NB4 (cell line): ENCODE results near the gene KDM4B.

Experiments used
- DNase-seq: peaks from one replicate; pipeline ENCODE4 v3.0.0; 2010; ENCODE audit warnings: low read depth
- H3K4me3 ChIP-seq: one replicate; pipeline ENCODE4 v1.5.1; 2011; ENCODE audit warnings: mild to moderate bottlenecking, low read depth, low read length, moderate library complexity
- MYC ChIP-seq: IDR thresholded peaks from 2 replicates; pipeline ENCODE4 v1.6.1; 2011; ENCODE audit warnings: low read depth, low read length
- POLR2A ChIP-seq: IDR thresholded peaks from 2 replicates; pipeline ENCODE4 v1.6.1; 2011; ENCODE audit warnings: mild to moderate bottlenecking; ENCODE audit not compliant: insufficient read length; ENCODE audit errors: extremely low read depth
- TF ChIP-seq, protein P1 (sequence below): IDR thresholded peaks from 2 replicates; pipeline ENCODE4 v1.6.1; 2011; ENCODE audit warnings: low read depth, low read length
- TF ChIP-seq, protein P2 (sequence below): IDR thresholded peaks from one replicate; pipeline ENCODE4 v1.5.1; 2012; ENCODE audit warnings: low read depth, low read length

The KDM4B gene

DNA sequence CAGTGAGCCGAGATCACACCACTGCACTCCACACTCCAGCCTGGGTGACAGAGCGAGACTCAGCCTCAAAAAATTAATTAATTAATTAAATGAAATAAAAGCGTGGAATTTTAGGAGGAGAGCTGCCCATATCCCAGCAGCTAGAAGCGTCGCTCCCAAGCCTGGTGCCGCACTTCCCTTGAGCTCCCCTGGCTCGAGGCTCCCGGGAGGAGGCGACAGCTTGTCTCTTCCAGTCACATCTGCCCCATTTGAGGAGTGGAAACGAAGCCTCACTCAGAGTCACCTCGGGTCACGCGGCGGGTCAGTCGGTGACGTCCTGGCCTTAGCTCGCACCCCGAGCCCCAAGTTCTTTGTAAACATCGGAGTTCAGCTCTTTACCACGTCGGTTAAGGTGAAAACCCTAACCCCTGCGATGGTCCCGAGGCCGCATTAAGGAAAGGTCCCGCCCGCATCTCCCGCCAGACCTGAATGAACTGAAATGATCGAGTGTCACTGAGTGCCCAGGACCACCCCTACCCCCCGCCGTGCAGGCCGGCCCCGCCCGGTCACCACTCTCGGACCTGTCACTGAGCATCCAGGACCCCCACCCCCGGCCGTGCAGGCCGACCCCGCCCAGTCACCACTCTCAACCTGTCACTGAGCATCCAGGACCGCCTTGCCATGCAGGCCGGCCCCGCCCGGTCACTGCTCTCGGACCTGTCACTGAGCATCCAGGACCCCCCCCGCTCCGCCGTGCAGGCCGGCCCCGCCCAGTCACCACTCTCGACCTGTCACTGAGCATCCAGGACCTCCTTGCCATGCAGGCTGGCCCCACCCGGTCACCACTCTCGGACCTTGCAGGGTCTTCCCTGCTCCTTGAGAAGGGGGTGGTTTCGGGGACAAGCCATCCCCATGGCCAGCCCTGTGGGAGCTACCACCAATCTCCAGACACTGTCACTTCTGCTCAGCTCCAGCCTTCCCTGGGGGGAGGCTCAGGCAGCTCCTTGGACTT lies 176.9 kb downstream of the KDM4B start:
- no peak for TF ChIP-seq MYC
- TF ChIP-seq, protein P1, sequence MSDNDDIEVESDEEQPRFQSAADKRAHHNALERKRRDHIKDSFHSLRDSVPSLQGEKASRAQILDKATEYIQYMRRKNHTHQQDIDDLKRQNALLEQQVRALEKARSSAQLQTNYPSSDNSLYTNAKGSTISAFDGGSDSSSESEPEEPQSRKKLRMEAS: no peak
- TF ChIP-seq POLR2A: no peak
- TF ChIP-seq, protein P2, sequence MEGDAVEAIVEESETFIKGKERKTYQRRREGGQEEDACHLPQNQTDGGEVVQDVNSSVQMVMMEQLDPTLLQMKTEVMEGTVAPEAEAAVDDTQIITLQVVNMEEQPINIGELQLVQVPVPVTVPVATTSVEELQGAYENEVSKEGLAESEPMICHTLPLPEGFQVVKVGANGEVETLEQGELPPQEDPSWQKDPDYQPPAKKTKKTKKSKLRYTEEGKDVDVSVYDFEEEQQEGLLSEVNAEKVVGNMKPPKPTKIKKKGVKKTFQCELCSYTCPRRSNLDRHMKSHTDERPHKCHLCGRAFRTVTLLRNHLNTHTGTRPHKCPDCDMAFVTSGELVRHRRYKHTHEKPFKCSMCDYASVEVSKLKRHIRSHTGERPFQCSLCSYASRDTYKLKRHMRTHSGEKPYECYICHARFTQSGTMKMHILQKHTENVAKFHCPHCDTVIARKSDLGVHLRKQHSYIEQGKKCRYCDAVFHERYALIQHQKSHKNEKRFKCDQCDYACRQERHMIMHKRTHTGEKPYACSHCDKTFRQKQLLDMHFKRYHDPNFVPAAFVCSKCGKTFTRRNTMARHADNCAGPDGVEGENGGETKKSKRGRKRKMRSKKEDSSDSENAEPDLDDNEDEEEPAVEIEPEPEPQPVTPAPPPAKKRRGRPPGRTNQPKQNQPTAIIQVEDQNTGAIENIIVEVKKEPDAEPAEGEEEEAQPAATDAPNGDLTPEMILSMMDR: no peak
- no peak for DNase-seq
- no peak overlapping the region for H3K4me3 ChIP-seq

DNA sequence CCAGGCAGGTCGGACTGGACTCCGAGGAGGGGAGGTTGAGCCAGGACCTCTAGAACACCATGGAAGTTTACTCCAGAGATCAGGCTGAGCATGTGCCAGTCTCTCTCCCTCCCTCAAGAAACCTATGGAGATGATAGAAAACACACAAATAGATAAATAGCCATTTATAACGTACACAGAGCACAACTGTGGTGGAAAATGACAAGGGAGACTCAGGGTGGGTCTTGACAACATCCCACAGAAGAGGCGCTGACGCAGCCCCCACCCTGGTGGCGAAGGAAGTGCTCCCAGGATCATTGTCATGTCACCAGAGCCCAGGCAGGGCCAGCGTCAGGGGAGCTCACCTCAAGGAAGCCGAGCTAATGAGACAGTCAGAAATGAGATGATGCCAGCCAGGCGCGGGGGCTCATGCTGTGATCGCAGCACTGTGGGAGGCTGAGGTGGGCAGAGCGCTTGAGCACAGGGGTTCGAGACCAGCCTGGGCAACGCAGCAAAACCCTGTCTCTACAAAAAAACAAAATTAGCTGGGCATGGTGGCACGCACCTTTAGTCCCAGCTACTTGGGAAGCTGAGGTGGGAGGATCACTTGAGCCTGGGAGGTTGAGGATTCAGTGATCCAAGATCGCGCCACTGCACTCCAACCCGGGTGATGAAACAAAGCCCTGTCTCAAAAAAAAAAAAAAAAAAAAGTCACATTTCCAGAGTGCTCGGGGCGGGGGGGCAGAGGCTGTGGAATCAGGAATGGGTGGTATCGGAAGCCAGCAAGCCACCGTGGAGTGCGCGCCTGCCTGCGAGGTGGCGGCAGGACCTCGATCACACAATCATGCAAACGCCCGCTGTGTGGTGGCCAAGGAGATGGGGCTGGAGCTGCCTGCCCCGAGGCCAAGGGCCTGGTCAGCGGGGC lies 178.4 kb downstream of the KDM4B start:
- no peak for DNase-seq
- H3K4me3 ChIP-seq: no peak overlapping the region
- TF ChIP-seq, protein P2: no peak
- no peak for TF ChIP-seq MYC
- TF ChIP-seq, protein P1: no peak
- no peak for TF ChIP-seq POLR2A

DNA sequence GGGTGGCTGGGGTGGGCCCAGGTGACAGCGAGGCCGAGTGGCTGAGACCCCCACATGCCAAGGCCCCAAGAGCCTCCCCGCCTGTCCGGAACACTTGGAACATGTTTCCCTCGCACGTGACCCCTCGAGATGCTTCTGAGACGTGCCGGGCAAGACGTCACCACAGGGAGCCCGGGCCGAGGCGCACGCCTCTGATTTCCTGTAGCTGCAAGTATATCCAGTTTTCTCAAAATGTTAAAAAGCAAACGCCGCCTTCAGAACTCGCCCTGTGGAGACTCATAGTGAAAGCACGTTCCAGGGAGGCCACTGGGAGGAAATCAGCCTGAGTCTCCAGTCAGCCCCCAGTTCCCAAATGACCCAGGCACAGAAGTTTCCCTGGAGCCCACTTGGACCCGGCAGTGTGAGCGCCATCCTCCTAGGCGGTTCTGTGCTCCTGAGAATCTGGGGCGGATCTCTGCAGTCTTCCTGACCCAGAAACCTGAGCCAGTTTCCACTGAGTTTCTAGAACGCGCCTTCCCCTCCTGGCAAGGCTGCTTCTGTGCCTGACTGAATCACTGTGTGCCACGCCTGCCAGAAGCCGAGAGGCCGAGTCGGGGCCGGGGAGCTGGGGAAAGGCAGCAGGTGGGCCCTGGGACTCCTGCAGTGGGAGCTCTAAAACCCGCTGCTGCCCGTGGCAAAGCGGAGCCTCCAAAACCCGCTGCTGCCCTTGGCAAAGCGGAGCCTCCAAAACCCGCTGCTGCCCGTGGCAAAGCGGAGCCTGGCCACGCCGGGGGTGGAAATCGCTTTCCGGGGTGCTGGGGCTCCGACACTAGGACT lies 179.3 kb downstream of the KDM4B start:
- TF ChIP-seq POLR2A (no peak), MYC (no peak)
- TF ChIP-seq, protein P2: no peak
- TF ChIP-seq, protein P1: no peak
- no peak for DNase-seq
- H3K4me3 ChIP-seq: no peak overlapping the region

DNA sequence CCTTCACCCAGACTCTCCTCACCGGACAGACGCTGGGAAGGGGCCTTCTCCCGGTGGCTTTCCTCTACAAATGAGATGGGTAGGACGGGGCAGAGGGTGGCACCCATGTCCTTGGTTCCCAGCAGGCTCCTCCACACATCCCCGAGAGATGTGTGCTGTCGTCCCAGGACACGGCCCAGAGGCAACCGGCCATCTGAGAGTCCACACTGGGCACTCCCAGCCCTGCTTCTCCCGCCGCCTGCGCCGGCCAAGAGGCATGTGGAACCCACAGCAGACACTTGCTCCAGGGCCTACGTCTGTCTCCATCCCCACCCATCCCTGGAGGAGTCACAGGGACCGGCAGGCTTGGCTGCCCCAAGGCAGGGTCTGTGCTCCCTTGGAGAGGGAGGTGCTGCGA lies 179.9 kb downstream of the KDM4B start:
- H3K4me3 ChIP-seq: no peak overlapping the region
- no peak for DNase-seq
- TF ChIP-seq POLR2A (no peak), MYC (no peak)
- TF ChIP-seq, protein P2: no peak
- TF ChIP-seq, protein P1: no peak

DNA sequence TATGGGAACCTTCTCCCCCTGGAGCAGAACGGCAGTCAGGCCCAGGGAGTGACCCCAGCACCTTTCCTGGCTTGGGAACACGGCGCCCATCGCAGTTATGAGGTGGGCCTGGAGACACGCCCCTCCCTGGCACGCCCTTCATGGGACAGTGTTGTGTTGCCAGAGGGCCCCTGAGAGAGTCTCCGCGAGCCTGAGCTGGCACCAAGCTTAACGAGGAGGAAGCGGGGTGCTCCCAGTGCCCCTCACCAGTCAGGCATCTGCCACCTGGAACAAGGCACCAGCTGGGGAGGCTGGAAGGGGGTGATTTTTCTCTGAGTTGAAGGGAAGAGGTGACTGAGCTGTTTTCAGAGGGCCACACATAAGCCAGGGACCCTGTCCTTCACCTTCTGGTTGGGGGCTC lies 180.6 kb downstream of the KDM4B start:
- no peak overlapping the region for H3K4me3 ChIP-seq
- no peak for TF ChIP-seq MYC
- TF ChIP-seq, protein P2: no peak
- TF ChIP-seq POLR2A: no peak
- TF ChIP-seq, protein P1: no peak
- no peak for DNase-seq
